T-cell (primary cell): Measurements from ENCODE around the gene DNAL4. TPM values are rescaled to one million over a fixed set of nuclear protein-coding genes. Genes with fewer than 3 reads are reported as not detected.
A peak's percentile ranks its signal among the peaks of the same experiment; 100 is the strongest.

Source experiments
- ATAC-seq, 4 experiments: fragments of 200-7000 bp in 3 of 4; fragments of 150-1000 bp in 1 of 4; cut with Tn5 transposase; replicated peaks in 1 of 4; 1 replicate in 3 of 4; 2 replicates in 1 of 4; pipeline ENCODE4 v1.10.0; 2021; ENCODE audit warnings: moderate library complexity in 3 of 4, mild to moderate bottlenecking in 2 of 4, moderate number of reproducible peaks in 1 of 4
- CTCF ChIA-PET, 2 donors: fragments of 300-600 bp; sonication (Branson Sonifier 250); formaldehyde crosslinking; loops; one replicate each; lab custom pipeline; 2022; ENCODE audit warnings: antibody characterized with exemption in 2 of 2; lab: Charles Lee
- POLR2A ChIA-PET, 2 donors: fragments of 300-600 bp; sonication (Branson Sonifier 250); formaldehyde crosslinking; loops; one replicate each; lab custom pipeline; 2022; ENCODE audit warnings: antibody characterized with exemption in 2 of 2; lab: Charles Lee
- DNase-seq, 35 experiments: peaks; one replicate each; pipeline versions ENCODE4 v3.0.0 to v3.0.0-alpha.2; 2013 to 2023
- H3K27ac ChIP-seq: one replicate; pipeline ENCODE4 v1.5.1; 2013; ENCODE audit warnings: low read length
- H3K27me3 ChIP-seq, 2 experiments: replicated peaks in 1 of 2; 1 replicate in 1 of 2; 2 replicates in 1 of 2; pipeline versions ENCODE4 v1.6.1 to v1.7.0; 2013; ENCODE audit warnings: low read length in 1 of 2, mixed read lengths in 1 of 2; ENCODE audit not compliant: control insufficient read depth in 2 of 2, insufficient read depth in 2 of 2; ENCODE audit errors: extremely low read depth in 1 of 2
- H3K36me3 ChIP-seq, 2 donors: 1 replicate in 1 of 2; 2 replicates in 1 of 2; pipeline versions ENCODE4 v1.6.1 to v1.7.0; 2013; ENCODE audit warnings: low read length in 1 of 2; ENCODE audit not compliant: control insufficient read depth in 2 of 2, insufficient read depth in 1 of 2; ENCODE audit errors: extremely low read depth in 1 of 2
- H3K4me1 ChIP-seq, 2 experiments: 1 replicate in 1 of 2; 2 replicates in 1 of 2; pipeline versions ENCODE4 v1.6.1 to v1.7.0; 2013; ENCODE audit warnings: low read length in 2 of 2, mixed read lengths in 1 of 2; ENCODE audit not compliant: insufficient read depth in 2 of 2, control insufficient read depth in 1 of 2; ENCODE audit errors: extremely low read depth in 1 of 2
- H3K4me3 ChIP-seq, 2 donors: 1 replicate in 1 of 2; 2 replicates in 1 of 2; pipeline versions ENCODE4 v1.5.1 to v1.7.0; 2013; ENCODE audit warnings: mild to moderate bottlenecking in 2 of 2, low read length in 1 of 2, moderate library complexity in 1 of 2; ENCODE audit not compliant: control insufficient read depth in 1 of 2; ENCODE audit errors: extremely low read depth in 1 of 2
- H3K9me3 ChIP-seq: 2 replicates; pipeline ENCODE4 v1.7.0; 2013
- H3K27ac Mint-ChIP-seq, 2 donors: one replicate each; pipeline ENCODE4 v1.8.0; 2020 to 2021; ENCODE audit warnings: mild to moderate bottlenecking in 2 of 2, mixed read lengths in 2 of 2
- H3K27me3 Mint-ChIP-seq, 2 donors: one replicate each; pipeline ENCODE4 v1.8.0; 2021 to 2022; ENCODE audit warnings: mixed read lengths in 2 of 2
- H3K36me3 Mint-ChIP-seq: one replicate; pipeline ENCODE4 v1.8.0; 2021; ENCODE audit warnings: mixed read lengths
- H3K4me1 Mint-ChIP-seq, 3 donors: one replicate each; pipeline ENCODE4 v1.8.0; 2020 to 2022; ENCODE audit warnings: mixed read lengths in 3 of 3, mild to moderate bottlenecking in 1 of 3
- H3K4me3 Mint-ChIP-seq, 3 donors: one replicate each; pipeline ENCODE4 v1.8.0; 2020 to 2022; ENCODE audit warnings: mild to moderate bottlenecking in 3 of 3, mixed read lengths in 3 of 3, moderate library complexity in 3 of 3
- H3K9me3 Mint-ChIP-seq, 3 donors: one replicate each; pipeline ENCODE4 v1.8.0; 2020 to 2022; ENCODE audit warnings: mixed read lengths in 3 of 3
- WGBS: methylation state at CpG from one replicate; pipeline ENCODE4 v1.1.5; 2013; ENCODE audit warnings: missing lambda C conversion rate; ENCODE audit not compliant: insufficient coverage; 5-methylcytosine and 5-hydroxymethylcytosine counted together
- total RNA-seq, 35 experiments: library from RNA in 6 of 35; stranded (reverse) in 6 of 35; fragments of 120-200 nt in 1 of 35; gene quantifications; one replicate each; pipeline versions ENCODE4 v1.2.1 to v1.2.4 and lab custom pipeline; 2013 to 2026

Gene DNAL4
- total RNA-seq, 5 donors from 2014 or later (not counting 1 experiment from before 2014, with no cell fraction given), result 5.4 to 13.0 (median 8.8) TPM

- H3K27ac ChIP-seq, result no peak overlapping the region
- CTCF ChIA-PET, result no interaction called here
Measured at GRCh38 chr22:38786631-38787030, 7.3 kb downstream of the DNAL4 start.

DNA sequence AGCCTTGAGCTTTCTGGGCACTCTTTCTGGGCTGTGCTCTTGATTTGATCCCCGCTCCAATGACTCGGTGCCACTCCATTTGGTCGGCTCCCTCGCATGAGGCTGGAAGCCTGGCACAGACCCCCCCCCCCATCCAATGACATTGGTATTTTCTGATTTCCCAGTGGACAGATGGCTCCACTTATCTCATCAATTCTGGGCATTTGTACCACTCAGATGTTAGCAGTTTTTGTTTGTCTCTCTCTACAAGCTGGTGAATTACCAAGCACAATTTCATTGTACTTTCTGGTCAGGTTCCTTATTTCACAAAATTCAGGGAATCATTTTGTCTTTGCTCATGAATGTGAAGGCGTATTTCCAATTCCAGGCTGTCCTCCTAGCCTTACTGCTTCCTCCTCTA, 9.1 kb downstream of the DNAL4 start:
- H3K9me3 ChIP-seq, result no peaks in the 10 kb centered on the region
- Mint-ChIP-seq H3K9me3 (no peaks in the 10 kb centered on the region), H3K27me3 (no peaks in the 10 kb centered on the region), H3K4me3 (no peak overlapping the region), H3K4me1 (peaks cover 12 to 22% (median 18%) of the 10 kb centered on the region in 3 donors), H3K27ac (no peak overlapping the region), H3K36me3 (peaks cover 21% of the 10 kb centered on the region)
- POLR2A ChIA-PET, result interaction anchor here in 1 of 2 donors (0.7 kb wide), 1 partner anchor 50 kb away, joined by 7 read pairs; no protein-coding TSS in a partner anchor
- ATAC-seq, result no peak
- H3K27ac ChIP-seq, result no peak overlapping the region
- peaks cover 5 to 17% of the 10 kb centered on the region in 2 donors for H3K36me3 ChIP-seq
- H3K27me3 ChIP-seq, result no peaks in the 10 kb centered on the region
- CTCF ChIA-PET, result no interaction called here
- DNase-seq, result no peak
- H3K4me1 ChIP-seq, result peaks cover 0 to 6% of the 10 kb centered on the region in 2 experiments
- WGBS, result 98% methylated on average over 4 of the region's 5 CpGs
- H3K4me3 ChIP-seq, result no peak overlapping the region

More at GRCh38 chr22:38786631-38787030, 7.3 kb downstream of the DNAL4 start:
- Mint-ChIP-seq H3K4me1 (peaks cover 12 to 22% (median 18%) of the 10 kb centered on the region in 3 donors), H3K27ac (no peak overlapping the region), H3K36me3 (peaks cover 10% of the 10 kb centered on the region), H3K4me3 (no peak overlapping the region), H3K9me3 (no peaks in the 10 kb centered on the region), H3K27me3 (no peaks in the 10 kb centered on the region)
- 100% methylated on average over 1 of the region's 3 CpGs for WGBS
- no peak overlapping the region for H3K4me3 ChIP-seq
- peaks cover 0 to 6% of the 10 kb centered on the region in 2 experiments for H3K4me1 ChIP-seq
- ATAC-seq, result no peak
- no peaks in the 10 kb centered on the region for H3K27me3 ChIP-seq
- peaks cover 13% of the 10 kb centered on the region in 2 donors for H3K36me3 ChIP-seq
- H3K9me3 ChIP-seq, result no peaks in the 10 kb centered on the region
- DNase-seq, result no peak
- POLR2A ChIA-PET, result no interaction called here

DNA sequence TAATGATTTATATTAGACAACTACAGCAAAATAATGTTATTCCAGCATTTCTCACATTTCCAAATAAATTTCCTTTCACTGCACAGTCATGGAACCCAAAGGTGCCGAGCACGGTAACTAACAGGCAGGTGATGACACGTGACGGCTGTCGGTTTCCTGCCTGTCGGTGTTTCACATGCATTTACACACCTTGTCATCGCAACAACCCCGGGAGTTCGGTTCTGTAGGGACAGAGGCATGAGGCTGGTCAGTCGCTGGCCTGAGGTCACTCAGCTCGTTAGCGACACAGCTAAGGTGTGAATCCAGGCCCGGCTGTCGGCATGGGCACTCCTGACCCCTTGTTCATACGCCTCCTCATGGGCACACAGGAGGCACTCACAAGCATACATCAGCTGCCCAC, 9.9 kb downstream of the DNAL4 start:
- 95% methylated on average over 14 of the region's 15 CpGs for WGBS
- Histone ChIP-seq H3K9me3 (no peaks in the 10 kb centered on the region), H3K27me3 (no peaks in the 10 kb centered on the region), H3K36me3 (peaks cover 5 to 19% of the 10 kb centered on the region in 2 donors), H3K27ac (no peak overlapping the region), H3K4me1 (peaks cover 0 to 6% of the 10 kb centered on the region in 2 experiments), H3K4me3 (no peak overlapping the region)
- ATAC-seq (no peak), DNase-seq (no peak)
- H3K4me1 Mint-ChIP-seq, result peaks cover 12 to 22% (median 18%) of the 10 kb centered on the region in 3 donors
- CTCF ChIA-PET, result no interaction called here
- H3K27ac Mint-ChIP-seq, result no peak overlapping the region
- H3K36me3 Mint-ChIP-seq, result peaks cover 28% of the 10 kb centered on the region
- no peak overlapping the region for H3K4me3 Mint-ChIP-seq
- POLR2A ChIA-PET, result interaction anchor here in 1 of 2 donors (0.7 kb wide), 1 partner anchor 49 kb away, joined by 7 read pairs; no protein-coding TSS in a partner anchor
- H3K27me3 Mint-ChIP-seq, result no peaks in the 10 kb centered on the region
- no peaks in the 10 kb centered on the region for H3K9me3 Mint-ChIP-seq

- H3K4me3 Mint-ChIP-seq, result no peak overlapping the region
- ATAC-seq, result no peak
- no peak for DNase-seq
- Histone ChIP-seq H3K4me1 (peaks cover 0 to 6% of the 10 kb centered on the region in 2 experiments), H3K27me3 (no peaks in the 10 kb centered on the region), H3K36me3 (peaks cover 5 to 19% of the 10 kb centered on the region in 2 donors), H3K4me3 (no peak overlapping the region), H3K9me3 (no peaks in the 10 kb centered on the region), H3K27ac (no peak overlapping the region)
- H3K27ac Mint-ChIP-seq, result peak overlapping the region in 1 of 2 donors; percentile 39
- no peaks in the 10 kb centered on the region for H3K27me3 Mint-ChIP-seq
- no peaks in the 10 kb centered on the region for H3K9me3 Mint-ChIP-seq
- CTCF ChIA-PET, result no interaction called here
- WGBS, result 54% methylated on average over 7 of the region's 14 CpGs
- peaks cover 12 to 22% (median 18%) of the 10 kb centered on the region in 3 donors for H3K4me1 Mint-ChIP-seq
- POLR2A ChIA-PET, result no interaction called here
- peaks cover 33% of the 10 kb centered on the region for H3K36me3 Mint-ChIP-seq
Measured at GRCh38 chr22:38783095-38783615, 10.8 kb downstream of the DNAL4 start.

GRCh38 chr22:38782402-38783094, 11.4 kb downstream of the DNAL4 start:
- DNase-seq (no peak), ATAC-seq (no peak)
- H3K27ac ChIP-seq, result no peak overlapping the region
- H3K4me3 ChIP-seq, result no peak overlapping the region
- H3K27me3 Mint-ChIP-seq, result no peaks in the 10 kb centered on the region
- H3K9me3 ChIP-seq, result no peaks in the 10 kb centered on the region
- WGBS, result 86% methylated on average over 5 of the region's 13 CpGs
- peaks cover 12 to 22% (median 18%) of the 10 kb centered on the region in 3 donors for H3K4me1 Mint-ChIP-seq
- CTCF ChIA-PET, result no interaction called here
- no peaks in the 10 kb centered on the region for H3K27me3 ChIP-seq
- H3K9me3 Mint-ChIP-seq, result no peaks in the 10 kb centered on the region
- H3K4me1 ChIP-seq, result peaks cover 0 to 6% of the 10 kb centered on the region in 2 experiments
- peaks cover 34% of the 10 kb centered on the region for H3K36me3 Mint-ChIP-seq
- peaks cover 2 to 15% of the 10 kb centered on the region in 2 donors for H3K36me3 ChIP-seq
- no peak overlapping the region for H3K4me3 Mint-ChIP-seq
- H3K27ac Mint-ChIP-seq, result no peak overlapping the region
- POLR2A ChIA-PET, result no interaction called here

DNA sequence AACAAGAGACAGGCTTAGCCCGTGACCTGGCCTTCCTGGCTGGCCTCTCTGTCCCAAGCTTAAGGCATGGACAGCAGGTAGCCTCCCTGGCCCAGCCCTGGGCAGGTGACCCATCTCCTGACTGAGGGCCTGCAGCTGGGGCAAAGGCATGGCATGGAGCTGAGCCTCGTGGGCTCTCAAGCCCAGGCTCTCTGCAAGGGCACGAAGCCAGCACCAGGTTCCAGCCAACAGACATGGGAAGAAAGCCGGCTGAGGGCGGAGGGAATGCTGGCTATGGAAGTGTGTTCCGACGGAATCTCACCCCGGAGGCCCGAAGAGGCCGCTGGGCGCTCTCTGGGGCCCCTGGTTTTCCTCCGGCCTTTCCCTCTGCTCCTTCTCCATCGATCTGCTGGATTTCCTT, 12.9 kb downstream of the DNAL4 start:
- H3K9me3 Mint-ChIP-seq, result no peaks in the 10 kb centered on the region
- whole genome bisulfite sequencing, result 95% methylated on average over 5 of the region's 13 CpGs
- Histone ChIP-seq H3K9me3 (no peaks in the 10 kb centered on the region), H3K27ac (no peak overlapping the region), H3K36me3 (peaks cover 0 to 15% of the 10 kb centered on the region in 2 donors), H3K4me3 (no peak overlapping the region), H3K27me3 (no peaks in the 10 kb centered on the region), H3K4me1 (peaks cover 0 to 6% of the 10 kb centered on the region in 2 experiments)
- POLR2A ChIA-PET, result no interaction called here
- no peak overlapping the region for H3K27ac Mint-ChIP-seq
- ATAC-seq, result no peak
- DNase-seq, result no peak
- CTCF ChIA-PET, result no interaction called here
- H3K4me1 Mint-ChIP-seq, result peaks cover 12 to 22% (median 18%) of the 10 kb centered on the region in 3 donors
- no peak overlapping the region for H3K4me3 Mint-ChIP-seq
- no peaks in the 10 kb centered on the region for H3K27me3 Mint-ChIP-seq
- H3K36me3 Mint-ChIP-seq, result peaks cover 34% of the 10 kb centered on the region
